22Rv1 (cell line): ENCODE measurements around the gene LEMD1.

ENCODE experiments used
- ZFX ChIP-seq: fragments of 450-650 bp; IDR thresholded peaks from 2 replicates; pipeline ENCODE4 v1.6.1; 2017; ENCODE audit warnings: antibody characterized with exemption, borderline replicate concordance
- TF ChIP-seq, protein P1 (sequence below): fragments of 450-650 bp; IDR thresholded peaks from 2 replicates; pipeline ENCODE4 v1.5.1; 2017; ENCODE audit warnings: mild to moderate bottlenecking

DNA sequence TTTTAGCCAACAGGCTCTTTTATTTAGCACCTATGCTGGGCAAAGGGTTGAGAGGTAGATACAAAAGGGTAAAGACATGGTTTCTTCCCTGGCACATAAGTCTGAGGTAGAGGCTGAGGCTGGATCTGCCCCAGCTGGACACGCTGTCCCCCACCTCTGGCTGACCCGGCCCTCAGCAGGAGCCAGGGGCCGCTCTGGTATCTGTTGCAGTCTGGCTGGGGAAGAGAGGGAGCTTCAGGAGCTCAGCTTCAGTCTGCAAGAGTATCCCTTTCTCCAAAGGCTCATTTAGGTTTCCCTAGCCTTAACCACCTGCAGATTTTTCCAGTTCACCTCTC lies 19.8 kb upstream of the LEMD1 start:
- TF ChIP-seq, protein P1, sequence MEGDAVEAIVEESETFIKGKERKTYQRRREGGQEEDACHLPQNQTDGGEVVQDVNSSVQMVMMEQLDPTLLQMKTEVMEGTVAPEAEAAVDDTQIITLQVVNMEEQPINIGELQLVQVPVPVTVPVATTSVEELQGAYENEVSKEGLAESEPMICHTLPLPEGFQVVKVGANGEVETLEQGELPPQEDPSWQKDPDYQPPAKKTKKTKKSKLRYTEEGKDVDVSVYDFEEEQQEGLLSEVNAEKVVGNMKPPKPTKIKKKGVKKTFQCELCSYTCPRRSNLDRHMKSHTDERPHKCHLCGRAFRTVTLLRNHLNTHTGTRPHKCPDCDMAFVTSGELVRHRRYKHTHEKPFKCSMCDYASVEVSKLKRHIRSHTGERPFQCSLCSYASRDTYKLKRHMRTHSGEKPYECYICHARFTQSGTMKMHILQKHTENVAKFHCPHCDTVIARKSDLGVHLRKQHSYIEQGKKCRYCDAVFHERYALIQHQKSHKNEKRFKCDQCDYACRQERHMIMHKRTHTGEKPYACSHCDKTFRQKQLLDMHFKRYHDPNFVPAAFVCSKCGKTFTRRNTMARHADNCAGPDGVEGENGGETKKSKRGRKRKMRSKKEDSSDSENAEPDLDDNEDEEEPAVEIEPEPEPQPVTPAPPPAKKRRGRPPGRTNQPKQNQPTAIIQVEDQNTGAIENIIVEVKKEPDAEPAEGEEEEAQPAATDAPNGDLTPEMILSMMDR, result no peak
- TF ChIP-seq ZFX, result no peak
